GM18861 (cell line): ENCODE data around the gene LDHD.
A peak's percentile ranks its signal among the peaks of the same experiment; 100 is the strongest.

Source experiments
- ATAC-seq: cut with Tn5 transposase; IDR thresholded peaks from one replicate; pipeline ENCODE4 v1.9.1; 2021; ENCODE audit not compliant: unreplicated experiment

The LDHD gene

DNA sequence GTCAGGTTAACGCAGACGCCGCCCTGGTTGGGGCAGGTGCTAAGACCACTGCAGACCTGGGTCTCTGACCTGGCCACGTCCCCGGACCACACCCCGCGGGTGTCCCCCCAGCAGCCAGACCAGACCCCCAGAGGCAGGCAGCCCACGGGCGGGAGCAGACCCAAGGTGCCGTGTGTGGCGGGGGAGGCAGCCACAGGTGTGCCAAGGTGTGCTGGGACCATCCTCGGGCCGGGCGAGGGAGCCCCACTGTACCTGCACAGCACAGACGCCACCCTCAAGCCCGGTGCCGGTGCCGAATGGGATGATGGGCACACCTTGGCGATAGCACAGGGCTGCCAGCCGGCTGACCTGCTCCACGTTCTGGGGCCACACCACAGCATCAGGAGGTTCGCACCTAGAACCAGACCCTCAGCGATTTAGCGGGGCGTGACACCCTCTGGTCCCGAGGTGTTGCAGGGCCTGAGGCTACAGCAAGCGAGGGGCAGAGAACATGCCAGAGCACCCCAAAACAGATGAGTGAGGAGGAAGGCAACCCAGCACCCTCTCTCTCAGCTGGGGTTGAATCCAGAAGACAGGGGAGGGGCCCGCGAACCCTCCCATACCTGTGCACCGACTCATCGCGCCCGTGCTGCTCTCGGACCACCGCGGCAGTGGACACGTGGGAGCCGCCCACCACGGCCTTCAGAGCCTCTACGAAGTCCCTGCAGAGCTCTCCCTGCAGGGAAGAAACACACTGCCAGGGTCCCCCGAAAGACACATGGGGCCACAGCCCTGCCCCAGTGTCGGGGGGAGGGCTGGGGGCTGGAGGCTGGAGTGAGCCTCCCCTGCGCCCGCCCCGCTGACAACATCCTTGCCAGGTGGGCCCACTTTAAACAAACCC lies 1.4 kb downstream of the LDHD start:
- no peak for ATAC-seq

DNA sequence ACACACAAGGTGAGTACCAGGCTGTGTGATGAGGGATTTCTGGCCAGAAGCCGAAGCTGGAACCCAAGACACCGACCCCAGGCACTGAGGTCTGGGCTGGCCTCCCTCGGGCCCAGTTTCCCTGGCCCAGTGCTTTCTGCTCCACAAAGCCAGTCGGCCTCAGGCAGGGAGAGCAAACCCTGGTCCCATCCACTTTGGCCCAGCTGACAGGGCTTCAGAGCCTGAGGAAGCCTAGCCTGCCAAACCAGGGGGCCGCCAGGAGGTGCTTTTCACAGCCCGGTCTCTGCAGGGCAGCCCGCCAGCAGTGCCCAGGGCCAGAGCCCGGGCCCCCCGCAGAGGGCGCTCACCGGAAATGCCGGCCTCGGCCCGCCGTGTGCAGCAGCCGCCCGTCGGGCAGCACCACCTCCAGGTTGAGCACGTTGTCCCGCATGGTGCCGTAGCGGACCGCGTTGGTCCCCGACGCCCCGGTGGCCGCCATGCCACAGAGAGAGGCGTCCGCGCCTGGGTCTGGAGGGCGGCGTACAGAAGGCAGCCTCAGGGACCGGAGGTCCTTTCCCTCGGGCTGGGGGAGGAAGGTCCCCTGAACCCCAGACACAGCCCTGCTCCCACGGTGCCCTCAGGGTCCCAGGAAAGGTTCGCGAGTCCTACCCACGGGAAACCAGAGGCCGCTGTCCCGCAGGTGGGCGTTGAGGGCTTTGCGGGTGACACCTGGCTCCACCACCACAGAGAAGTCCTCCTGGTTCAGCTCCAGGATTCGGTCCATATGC lies 2.2 kb downstream of the LDHD start:
- no peak for ATAC-seq

DNA sequence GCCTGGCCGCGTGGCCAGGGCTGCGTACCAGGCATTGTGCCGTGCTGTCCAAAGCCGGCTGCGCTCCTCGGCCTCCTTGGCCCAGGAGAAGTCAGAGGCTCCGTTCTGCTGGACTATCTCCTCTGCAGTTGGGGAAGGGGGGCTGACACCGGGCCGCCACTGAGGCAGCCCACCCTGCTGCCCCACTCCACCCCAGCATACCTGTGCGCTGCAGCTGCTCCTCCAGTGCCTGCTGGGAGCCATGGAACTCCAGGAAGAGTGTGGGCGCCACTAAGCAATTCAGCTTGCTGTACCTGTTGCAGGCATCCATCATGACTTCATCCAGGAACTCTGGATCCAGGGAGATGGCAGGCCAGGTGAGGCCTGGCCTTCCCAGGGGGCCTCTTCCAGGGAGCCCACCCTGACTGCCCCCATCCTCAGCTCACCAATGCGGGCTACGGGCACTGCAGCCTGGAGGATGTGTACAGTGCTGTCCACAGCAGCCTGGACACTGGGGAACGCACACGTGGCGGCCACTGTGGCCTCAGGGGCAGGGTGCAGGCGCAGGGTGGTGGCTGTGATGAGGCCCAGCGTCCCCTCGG lies 2.9 kb downstream of the LDHD start:
- no peak for ATAC-seq

DNA sequence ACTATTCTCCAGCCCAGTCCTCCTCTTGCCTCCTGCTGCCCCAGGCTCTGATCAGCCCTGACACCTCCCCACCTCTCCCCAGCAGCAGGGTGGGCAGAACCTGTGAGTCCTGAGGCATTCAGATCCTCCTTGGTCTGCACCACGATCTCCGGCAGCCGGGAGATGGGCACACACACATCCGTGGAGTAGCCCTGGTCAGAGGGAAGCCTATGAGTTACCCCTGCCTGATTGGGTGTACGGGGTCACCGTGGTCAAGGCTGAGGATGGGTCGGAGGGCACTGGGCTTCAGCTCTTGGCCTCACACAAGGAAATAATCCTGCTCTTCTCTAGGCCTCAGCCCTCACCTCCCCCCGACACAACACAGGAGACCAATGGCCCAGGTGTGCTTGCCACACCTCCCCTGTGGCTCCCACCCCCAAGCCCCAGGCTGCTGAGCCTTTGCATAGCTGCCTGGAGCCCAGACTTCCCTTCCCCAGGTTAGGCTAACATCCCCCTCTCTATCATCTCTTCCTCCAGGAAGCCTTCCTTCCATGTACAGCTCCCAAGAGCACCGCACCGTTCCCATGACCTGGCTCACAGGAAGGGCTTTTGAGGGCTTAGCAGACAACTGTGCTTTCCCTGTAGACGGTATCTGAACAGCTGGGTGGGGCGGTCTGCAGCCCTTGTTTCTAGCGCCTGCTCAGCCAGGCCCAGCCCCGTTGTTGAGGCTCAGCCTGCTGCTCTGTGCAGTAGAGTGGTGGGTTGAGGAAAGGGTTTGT lies 3.7 kb downstream of the LDHD start:
- no peak for ATAC-seq

DNA sequence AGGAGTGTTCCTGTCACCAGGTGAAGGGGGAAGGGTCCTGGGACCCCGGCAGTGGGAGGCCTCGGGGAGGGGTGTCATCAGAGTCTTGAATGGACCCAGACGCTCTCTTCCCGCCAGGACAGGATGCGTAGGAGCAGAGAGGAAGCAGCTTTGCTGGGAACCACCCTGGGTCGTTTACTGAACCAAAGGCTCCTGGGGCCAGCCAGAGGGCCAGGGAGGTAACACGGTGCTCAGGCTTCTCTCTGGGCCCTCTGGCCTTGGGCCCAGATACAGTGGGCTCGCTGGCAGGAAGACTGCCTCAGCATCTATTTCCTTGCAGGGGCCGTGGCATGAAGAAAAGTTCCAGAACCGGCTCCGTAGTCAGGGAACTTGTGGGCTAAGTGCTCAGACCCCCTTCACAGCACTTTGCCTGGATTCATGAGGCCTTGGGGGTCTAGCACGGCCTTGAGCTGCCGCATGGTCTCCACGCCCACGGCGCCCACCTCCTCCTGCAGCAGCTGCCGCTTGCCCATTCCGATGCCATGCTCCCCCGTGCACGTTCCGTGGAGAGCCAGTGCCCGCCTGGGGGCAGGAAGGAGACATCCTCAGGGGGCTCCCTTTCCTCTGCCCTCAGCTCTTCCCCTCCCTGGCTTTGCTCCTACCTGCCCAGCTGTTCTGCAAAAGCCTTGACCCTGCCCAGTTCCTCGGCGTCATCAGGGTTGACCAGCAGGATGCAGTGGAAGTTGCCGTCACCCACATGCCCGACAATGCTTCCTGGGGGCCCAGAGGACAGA lies 4.4 kb downstream of the LDHD start:
- ATAC-seq: no peak

DNA sequence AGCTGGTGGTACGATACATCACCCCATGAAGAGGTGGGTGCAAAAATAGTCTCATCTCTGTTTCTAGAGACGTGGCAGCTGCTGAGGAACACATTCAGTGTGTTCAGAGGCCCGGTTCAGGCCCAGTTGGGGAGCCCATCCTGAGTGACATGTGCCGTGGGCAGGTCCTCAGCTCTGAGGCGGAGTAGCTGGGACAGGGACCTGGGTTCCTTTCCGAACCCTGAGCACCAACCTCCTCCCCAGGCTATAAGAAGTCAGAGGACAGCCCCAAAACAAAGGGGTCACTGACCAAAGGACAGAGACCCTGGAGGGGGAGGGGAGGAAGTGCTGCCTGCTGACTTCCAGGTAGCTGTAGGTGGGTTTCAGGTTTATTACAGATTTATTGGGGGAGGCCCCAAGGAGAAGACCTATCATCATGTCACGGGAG lies 5.1 kb downstream of the LDHD start:
- ATAC-seq: no peak

DNA sequence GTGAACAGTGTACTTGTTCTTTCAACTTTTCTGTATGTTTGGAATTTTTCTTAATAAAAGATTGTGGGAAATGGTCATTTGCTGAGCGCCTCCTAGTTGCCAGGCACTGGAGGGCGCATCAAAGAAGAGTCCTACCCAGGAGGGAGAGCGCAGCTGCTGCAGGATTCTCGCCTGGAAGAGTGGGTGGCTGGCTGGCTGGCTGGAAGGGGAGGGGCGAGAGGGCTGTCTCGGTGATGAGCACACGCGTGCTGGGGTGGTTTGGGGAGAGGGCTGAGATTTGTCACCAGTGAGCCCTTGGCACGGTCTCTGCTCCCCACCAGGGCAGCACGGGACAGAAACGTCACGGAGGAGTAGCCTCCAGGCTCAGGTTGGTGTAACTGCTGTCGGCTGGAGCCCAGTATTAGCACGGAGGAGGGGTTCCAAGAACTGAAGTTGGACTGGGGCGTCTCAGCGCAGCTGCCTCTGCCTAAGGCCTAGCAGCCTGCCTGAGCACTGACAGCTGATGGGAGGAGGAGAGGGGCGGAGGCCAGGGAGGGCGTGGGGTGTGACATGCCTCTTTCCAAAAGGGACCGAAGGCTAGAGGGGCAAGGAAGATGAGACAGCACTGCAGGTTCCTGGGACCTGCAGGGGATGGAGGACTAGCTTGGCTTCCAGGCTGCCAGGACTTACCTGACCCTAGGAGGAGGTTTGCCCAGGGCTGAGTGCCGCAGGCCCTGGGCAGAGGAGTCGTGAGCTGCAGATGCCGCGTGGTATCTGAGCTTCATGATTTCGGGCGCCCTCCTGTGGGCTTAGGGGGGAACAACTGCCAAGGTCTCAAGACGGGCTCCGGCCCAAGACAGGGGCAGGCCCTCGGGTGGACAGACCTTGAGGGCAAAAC lies 5.7 kb downstream of the LDHD start:
- ATAC-seq: peak; percentile 44

DNA sequence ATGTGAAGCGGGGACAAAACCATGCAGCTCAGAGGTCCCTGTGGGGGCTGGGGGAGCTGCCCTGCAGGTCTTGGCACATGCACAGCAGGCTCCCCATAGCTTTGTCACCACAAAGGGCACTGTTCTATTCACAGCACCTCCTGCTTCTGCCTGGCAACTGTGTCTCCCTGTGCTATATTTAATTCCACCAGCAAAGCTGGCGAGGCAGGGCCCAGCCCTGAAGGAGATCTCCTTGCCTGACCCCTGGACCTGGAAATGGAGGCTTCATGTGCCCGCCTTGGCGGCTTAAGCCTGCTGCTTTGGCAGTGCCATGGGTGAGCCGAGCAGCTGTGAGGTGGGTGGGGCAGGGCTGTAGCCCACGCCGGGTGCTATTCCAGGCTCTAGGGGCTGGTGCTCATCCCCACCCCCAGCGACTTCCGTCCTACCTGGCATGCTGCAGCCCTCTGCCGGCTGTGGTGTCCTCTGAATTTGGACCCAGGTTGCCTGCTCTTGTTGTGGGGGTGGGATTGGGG lies 6.8 kb downstream of the LDHD start:
- no peak for ATAC-seq

DNA sequence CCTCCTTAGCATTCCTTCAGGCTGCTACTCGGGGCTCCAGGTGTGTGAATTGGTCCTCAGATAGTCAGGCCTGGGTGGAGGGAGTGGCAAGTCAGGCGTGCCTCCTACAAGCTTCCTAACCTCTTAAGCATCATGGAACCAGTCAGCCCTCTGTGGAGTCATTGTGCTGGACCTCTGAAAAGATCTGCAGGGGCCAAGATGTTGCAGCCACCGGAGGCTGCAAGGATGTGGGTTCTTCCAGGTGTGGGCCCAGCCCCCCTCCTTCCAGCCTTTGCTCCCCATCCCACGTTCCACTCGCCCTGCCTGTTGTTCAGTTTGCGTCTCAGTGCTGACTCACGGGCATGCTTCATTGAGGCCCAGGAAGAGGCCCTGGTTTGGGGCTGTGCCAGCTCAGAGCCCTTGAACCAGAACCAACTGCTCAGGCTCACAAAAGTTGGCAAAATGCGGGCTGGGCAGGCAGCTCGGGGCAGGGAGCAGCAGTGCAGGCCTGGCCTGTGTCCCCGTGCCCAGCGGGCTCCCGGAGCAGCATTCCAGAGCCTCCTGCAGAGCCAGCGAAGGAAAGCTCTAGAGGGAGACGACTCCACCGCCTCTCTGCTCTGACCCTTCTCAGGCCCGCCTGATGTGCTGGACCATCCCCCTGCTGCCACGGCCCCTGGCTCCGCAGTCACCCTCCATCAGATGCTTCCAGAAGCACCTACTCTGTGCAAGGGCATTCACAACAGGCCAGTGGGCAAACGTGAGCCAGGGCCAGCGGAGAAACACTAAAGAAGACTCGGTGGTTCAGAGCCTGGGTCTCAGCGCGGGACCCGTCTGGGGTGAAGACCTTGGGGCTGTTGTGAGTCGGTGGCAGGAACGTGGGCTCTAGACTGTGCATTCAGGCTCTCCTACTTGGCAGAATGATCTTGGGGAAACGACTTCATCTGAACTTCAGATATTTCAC lies 7.5 kb downstream of the LDHD start:
- ATAC-seq: no peak

DNA sequence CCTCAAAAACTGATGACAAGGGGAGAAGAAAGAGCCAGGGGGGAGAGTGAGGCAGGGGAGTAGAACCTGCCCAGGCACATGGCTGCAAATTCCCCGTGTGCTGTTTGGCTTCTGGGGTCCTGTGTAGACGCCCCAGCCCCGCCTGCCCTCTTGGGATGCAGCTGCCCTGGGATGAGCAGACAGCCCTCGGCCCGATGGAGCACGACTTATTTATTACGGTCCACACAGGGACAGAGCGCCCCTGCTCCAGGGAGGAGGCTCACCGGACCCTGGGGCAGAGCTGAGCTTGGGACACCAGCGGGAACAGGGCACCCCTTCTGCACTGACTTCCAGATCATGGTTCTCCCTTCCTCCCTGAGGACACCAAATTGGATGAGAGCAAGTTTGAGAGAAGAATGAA lies 9.1 kb downstream of the LDHD start:
- no peak for ATAC-seq

DNA sequence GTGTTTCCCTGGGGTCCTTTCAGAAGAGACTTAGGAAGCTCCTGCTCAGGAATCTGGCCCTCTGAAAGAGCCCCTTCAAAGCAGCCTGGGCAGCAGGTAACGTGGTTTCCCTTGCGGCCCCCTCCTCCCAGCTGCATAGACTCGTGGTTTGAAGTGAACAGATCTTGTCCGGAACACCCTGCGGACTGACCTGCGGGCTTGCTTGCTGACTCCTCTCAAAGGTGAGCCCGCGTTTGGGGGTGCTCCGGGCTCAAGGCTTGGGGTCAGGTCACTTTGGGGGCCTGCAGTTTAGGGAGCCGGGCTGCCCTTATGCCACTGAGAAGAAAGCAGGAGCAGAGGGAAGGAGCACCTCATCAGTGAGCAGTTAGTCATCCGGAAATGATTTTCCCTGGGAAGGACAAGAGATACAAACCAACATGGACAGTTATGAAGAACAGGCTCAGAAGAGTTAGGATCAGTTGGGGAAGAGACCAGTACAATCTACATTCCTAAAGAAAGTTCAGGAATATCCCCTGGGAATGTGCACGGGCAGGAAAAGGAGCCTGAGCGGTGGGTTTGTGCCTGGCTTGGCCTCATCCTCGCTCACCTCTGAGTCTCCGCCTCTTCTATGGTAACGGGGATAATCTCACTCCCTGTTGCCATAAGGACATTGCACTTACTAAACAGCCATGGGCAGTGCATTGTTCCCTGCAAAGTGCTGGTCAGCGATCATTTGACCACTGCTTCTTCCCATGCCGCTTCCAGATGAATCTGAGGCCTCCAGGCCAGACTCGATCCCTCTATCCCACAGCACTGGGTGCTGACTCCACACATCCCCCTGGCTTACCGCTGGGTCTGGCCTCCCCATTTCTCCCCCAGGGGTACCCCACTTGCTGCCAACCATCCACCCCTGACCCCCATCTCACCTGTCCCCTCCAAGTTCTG lies 10.0 kb downstream of the LDHD start:
- ATAC-seq: no peak

DNA sequence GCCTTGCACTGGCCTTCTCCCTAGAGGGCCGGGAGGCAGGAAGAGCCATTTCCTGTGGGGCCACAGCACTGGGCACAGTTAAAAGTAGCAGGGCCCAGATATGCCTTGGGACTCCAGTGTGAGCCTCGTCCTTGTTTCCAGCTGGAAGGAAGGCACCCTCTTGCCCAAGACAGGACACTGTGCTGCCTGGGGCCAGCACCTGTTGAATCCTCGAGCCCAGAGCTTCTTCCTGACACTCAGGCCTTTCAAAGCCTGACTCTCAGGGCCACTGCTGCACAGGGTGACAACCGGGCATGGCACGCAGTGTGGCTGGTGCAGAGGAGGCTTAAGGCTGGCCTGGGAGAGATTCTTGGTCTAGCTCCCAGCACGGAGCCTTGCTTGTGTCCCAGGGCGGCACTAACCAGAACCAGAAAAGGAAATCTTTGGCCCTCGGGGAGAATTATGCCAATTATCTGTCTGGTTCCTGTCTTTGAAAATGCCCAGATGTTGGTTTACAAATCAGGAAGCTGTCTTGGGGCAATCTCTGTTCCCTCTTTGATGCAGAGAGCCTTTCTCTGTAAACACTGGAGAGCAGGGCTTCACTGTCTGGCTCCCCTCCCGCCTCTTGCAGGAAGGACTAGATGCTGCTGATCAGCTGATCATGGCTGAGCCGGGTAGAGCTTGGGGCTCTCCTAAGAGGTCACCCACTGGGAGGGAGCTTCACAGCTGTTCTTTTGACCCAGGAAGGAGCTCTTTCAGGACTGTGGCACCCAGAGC lies 11.1 kb downstream of the LDHD start:
- no peak for ATAC-seq

DNA sequence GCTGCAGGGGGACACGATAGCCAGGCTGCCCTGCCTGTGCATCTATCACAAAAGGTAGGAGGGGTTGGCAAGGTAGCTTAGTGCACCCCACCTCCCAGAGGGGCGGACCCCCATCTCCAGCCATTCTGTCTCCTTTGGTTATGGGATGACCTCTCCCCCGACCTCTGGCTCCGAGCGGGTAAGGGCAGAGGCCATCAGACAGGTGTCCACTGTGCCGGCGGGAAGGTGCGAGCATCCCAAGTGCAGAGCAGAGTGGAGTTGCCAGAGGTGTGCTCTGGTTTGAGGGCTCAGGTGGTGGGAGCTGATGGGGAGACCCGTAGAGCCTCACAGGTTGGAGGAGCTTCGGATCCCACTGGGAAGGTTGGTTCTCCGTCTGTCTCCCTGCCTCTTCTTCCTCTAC lies 11.7 kb downstream of the LDHD start:
- ATAC-seq: no peak

DNA sequence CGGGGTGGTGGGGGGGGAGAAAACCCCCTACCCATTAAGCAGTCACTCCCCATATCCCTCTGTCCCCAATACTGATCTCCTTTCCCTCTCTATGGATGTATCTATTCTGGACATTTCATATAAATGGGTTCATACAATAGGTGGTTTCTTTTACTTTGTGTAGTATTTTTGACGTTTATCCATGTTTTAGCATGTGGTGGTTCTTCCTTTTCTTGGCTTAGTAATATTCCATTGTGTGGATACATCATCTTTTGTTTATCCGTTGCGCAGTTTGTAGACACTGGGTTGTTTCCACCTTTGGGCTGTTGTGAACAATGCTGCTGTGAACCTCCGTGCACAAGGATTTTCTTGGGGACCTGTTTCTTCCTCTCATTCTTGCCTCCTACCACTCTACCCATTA lies 12.6 kb downstream of the LDHD start:
- ATAC-seq: no peak

DNA sequence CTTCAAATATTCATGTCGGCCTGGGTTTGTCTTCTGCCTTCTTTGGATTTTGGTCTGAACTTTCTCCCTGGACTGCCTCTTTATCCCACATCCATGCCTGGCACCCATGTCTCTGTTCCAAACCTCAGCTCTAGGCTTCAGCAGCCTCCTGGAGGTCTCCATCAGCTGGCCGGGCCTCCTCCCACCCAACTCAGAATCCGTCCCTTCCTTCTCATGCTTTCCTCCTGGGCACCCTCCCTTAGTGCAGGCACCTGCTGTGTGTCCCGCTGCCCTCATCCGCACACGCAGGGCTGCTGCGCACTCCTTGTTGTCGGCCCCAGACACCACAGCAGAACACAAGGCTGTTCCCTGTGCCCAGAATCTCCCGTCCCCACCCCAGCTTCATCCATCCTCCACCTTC lies 14.0 kb downstream of the LDHD start:
- no peak for ATAC-seq

DNA sequence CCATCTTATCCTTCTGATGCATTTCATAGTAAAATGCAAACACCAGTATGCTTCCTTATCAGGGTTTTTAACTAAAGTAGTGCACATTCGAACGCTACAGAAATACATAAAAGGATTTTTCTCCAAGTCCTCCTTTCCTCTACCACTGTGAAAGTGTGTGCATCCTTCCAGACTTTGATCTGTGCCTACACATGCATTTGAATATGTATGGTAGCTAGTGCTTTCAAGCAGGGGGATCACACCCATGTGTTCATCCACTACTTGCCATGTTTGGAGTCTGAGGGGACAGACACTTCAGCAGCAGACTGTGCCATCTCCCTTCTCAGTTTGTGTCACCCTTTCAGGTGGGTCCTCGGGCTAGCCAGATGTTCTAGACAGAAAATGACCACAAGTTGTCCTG lies 14.9 kb downstream of the LDHD start:
- no peak for ATAC-seq
